ENCODE data around the gene JPT1.
A peak's percentile ranks its signal among the peaks of the same experiment; 100 is the strongest.

The JPT1 gene

GRCh38 chr17:75103601-75104554, 50.4 kb downstream of the JPT1 start:
- DNase-seq: no peak

GRCh38 chr17:75102385-75102821, 51.9 kb downstream of the JPT1 start:
- DNase-seq: no peak

- DNase-seq: no peak
Observed at GRCh38 chr17:75099881-75100595, 54.3 kb downstream of the JPT1 start.

- DNase-seq: no peak
Observed at GRCh38 chr17:75098861-75099260, 55.5 kb downstream of the JPT1 start.

- no peak for DNase-seq
Observed at GRCh38 chr17:75097865-75098264, 56.4 kb downstream of the JPT1 start.

GRCh38 chr17:75096082-75096625, 58.2 kb downstream of the JPT1 start:
- no peak for DNase-seq

- DNase-seq: no peak
Observed at GRCh38 chr17:75094871-75095399, 59.4 kb downstream of the JPT1 start.

GRCh38 chr17:75093548-75094158, 60.7 kb downstream of the JPT1 start:
- DNase-seq: no peak

- DNase-seq: no peak
Observed at GRCh38 chr17:75091855-75092327, 62.4 kb downstream of the JPT1 start.

GRCh38 chr17:75090871-75091854, 63.1 kb downstream of the JPT1 start:
- no peak for DNase-seq

GRCh38 chr17:75088465-75089417, 65.6 kb downstream of the JPT1 start:
- no peak for DNase-seq

- peak; percentile 27 for DNase-seq
Observed at GRCh38 chr17:75087558-75088453, 66.5 kb downstream of the JPT1 start, which contains the start of gene SLC16A5. Gene SLC16A5, plus strand, starts transcription at chr17:75087954. Its CDS starts 5,683 bp downstream, at chr17:75093637.

GRCh38 chr17:75087182-75087557, 67.1 kb downstream of the JPT1 start:
- DNase-seq: no peak

GRCh38 chr17:75086496-75087181, 67.7 kb downstream of the JPT1 start:
- DNase-seq: no peak
